GM21360 (cell line): Measurements from ENCODE around the gene SP8.

Source experiments
- ATAC-seq: cut with Tn5 transposase; IDR thresholded peaks from one replicate; pipeline ENCODE4 v1.9.1; 2021; ENCODE audit warnings: mild to moderate bottlenecking, moderate library complexity; ENCODE audit not compliant: unreplicated experiment

Gene SP8

DNA sequence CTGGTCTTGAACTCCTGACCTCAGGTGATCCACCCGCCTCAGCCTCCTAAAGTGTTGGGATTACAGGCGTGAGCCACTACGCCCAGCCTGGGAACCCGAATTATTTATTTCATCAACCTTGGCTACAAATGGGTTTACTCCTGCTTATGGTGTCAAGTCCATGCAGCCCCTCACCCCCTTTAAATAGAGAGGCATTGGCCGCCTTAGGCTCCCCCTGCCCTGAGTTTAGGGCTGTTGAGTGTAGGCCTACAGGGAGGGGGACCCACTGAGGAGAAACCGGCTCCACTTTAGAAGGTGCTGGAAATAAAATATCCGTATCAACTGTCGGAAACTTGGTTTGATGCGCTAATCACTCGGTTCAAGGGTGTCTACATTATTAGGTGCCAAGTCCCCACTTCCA is 8.7 kb upstream of the SP8 start:
- ATAC-seq = no peak

DNA sequence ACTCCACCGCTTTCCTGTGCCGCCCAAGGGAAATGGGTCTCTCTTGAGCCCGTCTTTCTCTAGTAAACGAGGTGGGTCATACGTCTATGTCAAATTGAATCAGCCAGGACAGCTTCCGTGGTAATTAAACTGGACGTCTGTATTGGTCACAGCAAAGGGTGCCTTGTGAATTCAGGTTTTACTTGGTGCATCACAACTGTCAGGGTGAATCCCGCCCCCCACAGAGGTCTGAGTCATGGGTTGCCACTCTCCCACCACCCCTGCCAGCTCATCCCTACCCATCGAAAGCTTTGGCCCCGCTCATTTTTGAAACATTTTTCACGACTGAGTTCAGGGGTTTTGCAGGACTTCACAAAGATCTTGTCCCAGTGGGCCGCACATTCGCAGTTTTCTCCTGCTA is 8.0 kb upstream of the SP8 start:
- no peak for ATAC-seq

- no peak for ATAC-seq
Measured at GRCh38 chr7:20793694-20794394, 7.2 kb upstream of the SP8 start.

DNA sequence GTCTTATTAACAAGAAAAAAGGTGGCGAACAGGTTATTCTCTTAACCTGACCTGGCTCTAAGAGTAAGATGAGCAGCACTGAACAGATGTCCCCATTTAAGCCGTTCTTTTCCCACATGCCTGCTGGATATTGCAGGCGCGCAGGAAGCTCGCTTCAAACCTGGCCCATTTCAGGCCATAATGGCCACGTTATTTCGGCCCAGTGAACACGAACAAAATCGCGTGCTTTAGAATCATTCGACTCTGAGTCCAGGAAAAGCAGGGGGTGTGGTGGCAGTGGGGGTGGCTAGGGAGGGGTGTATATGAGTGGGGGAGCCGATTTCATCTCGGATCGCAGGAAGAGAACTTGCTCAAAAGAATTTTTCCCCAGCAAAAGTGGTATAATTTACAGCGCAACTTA is 6.6 kb upstream of the SP8 start:
- no peak for ATAC-seq

DNA sequence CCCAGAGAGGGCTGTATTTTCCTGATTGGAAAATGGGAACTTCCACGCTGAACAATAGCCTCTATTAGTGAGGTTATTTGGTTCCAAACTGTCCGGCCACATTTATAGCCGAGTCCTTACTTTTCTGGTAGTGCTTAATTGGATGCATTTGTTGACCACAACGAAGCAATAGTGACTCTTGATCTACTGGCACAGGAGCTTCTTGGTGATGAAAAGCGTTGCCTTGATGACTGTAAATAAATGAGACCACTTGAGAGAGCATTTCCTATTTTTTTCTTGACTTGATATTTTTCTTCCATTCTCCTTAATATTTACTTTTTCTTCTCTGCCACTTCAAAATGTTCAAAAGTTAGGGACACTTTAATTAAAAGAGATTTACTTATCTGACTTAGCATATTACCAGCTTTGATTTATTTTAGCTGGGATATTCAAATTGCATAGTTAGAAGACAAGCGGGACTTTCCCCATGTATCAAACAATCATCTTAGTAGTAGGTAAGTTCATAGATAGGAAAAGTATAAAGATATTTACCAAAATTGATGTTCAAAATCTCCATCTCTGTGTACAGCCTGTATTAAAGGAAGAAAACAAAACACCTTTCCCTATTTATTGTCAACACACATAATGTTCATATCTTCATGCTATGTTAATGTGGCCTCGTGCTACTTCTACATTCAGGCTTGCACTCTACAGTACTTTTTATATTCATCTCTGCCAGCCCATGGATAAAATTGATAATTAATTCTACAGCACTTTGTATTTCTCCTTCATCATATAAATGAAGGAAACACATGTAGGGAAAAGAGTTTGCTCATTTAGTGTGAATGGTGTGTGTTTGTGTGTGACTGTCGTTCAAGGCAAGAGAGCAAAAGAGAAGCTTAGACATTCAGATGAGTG is 5.1 kb upstream of the SP8 start:
- ATAC-seq = no peak

DNA sequence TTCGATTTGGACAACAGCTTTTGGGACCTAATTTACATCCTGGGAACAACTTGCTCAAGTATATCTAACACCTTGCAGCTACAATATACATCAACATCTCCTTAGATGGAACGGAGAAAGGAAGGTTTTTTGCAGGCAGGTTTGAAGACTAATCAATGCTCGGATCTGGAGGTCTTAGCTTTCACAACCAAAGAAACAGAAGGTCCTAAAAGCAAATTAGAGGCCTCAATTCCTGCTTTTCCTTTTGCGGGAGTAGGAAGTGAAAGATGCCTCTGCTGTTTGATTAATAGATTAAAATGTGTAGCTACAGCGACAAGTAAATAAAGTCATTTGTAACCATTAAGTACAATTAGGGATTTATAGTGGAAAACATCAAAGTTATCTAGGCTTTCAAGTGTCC is 3.7 kb upstream of the SP8 start:
- ATAC-seq = no peak

- no peak for ATAC-seq
Measured at GRCh38 chr7:20788420-20788990, 1.8 kb upstream of the SP8 start.

DNA sequence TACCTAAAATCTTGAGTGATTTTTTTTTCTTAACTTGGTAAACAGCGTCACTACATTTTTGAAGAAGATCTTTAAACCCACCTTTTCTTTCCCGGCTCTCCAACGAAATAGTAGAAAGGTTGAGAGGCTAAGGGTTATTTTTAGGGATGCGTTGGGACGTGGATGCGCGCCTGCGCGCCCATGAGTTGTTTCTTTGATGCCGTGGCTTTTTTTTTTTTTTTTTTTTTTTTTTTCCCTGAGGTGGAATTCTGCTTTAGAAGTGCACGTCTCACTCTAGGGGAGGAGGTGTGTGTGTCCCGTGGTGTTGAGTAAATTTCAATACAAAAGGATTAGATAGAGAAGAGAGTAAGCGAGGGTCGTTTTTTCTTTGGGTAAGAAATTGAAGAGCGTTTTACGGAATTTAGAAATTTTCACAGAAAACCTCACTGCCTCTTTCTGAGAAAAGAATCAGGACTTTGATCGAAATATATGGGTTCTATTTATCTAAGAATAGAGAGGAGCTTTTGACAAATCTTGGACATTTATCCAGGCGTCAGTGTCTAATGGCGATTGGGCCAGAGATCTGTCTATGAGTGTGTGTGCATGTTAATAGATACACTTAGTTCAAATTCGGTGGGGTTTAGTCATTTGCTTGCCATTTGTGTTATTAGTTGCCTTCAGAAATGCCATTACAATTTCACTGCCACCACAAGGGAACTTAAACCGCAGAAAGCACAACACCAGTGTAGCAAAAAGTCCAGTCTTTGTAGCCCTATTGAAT is 1.2 kb upstream of the SP8 start:
- no peak for ATAC-seq

GRCh38 chr7:20786421-20786778 is 286 bp downstream of the SP8 start:
- ATAC-seq = no peak

GRCh38 chr7:20786049-20786412 is 655 bp downstream of the SP8 start:
- ATAC-seq = no peak

DNA sequence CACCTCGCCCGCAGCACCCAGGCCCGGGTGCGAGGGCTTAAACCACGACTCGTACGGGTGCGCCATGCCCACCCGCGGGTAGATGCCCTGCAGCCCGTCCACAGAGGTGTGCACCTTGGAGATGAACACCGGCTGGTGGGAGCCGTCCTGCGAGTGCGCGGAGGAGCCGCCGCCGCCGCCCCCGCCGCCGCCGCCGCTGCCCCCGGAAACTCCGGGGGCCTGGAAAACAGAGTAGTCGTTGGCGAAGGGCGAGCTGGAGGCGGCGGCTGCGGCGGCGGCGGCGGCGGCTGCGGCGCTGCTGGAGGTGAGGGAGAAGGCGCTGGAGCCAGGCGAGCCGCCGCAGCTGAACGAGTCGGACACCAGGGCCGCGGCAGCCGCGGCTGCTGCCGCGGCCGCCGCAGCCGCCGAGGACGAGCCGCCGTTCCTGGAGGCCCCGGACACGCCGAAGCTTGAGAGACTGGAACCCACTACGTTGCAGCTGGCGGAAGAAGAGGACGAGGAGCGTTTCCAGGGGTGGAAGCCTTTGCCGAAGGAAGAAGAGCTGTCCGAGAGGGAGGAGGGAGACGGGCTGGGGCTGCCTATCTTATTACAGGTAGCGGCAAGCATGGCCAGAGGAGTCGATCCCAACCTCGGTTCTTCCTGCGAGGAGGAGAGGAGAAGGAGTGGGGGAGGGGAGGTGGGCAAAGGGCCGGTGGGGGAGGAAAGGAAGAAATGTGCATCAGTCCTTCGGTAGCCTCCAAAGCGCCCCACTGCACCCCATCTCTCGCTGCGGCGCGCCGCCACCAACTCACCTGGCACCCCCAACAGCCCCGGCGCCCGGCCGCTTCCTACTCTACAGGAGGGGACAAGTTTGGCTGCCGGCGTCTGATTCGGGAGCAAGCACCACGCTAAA is 1.3 kb downstream of the SP8 start:
- no peak for ATAC-seq

DNA sequence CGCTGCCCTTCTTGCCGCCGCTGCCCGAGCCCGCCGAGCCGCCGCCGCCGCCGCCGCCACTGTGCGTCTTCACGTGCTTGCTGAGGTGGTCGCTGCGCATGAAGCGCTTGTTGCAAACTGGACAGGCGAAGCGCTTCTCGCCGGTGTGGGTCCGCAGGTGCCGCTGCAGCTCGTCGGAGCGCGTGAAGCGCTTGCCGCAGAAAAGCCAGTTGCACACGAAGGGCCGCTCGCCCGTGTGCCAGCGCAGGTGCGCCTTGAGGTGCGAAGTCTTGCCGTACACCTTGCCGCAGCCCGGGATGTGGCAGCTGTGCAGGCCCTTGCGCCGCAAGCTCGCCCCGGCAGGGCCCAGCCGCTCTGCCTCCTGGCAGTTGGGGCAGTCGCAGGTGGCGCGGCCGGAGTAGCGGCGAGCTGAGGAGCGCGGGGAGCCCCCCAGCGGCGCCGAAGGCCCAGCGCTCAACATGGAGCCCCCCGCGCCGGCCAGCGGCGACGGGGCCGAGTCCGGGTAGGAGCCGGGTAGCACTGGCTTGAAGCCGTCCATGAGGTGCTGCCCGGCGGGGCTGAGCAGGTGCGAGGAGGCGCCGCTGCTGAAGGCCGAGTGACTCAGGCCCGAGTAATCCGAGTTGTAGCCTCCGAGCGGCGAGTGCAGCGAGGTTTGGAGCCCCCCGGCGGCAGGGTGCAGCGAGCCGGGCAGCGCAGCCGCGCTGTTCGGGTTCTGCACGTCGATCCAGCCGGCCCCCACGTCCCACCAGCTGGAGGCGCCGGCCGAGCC is 2.1 kb downstream of the SP8 start:
- no peak for ATAC-seq

- ATAC-seq = peak; percentile 48
Measured at GRCh38 chr7:20783700-20784387, 2.8 kb downstream of the SP8 start.

DNA sequence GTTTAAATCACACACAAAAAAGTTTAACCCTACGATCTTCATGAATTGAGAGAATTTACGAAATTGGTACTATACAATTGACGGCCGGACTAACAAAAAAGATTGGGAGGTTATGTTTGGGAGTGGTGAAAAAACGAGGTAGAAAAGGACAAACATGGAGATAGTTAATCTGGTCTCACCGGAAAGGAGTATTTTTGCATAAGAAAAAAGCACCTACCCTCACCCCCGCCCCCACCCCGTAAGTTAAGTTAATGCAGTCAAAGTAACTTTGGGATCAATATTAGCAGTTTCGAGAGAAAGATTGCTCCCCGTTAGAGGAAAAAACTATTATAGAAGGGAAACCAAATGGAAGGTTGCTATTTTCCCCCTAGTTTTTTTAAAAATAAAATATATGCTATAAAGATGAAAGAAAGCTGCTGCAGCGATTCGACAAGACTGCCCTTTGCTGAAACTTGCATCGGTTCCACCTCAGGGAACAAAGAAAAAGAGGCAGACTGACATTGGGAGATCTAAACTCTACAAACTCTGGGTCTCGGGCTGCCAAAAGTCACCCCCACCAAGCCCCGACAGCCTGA is 3.5 kb downstream of the SP8 start:
- no peak for ATAC-seq

DNA sequence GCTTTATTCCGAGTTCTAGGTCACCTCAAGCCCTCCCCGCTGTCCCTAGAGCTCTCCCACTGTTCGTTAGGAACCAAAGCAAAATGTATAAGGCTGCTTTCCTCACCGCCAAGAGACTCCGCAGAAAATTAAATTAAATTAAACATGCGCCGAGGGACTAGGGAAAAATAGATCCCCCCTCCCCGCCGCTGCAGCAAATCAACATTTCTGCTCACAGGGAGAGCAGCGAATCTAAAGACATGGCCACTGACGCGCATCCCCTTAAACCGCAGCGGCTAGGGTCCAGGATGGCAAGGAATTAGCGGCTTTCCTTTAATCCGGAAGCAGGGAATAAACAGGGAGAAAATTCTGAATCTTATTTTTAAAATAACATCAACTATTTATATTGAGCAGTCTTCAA is 7.6 kb downstream of the SP8 start:
- no peak for ATAC-seq

DNA sequence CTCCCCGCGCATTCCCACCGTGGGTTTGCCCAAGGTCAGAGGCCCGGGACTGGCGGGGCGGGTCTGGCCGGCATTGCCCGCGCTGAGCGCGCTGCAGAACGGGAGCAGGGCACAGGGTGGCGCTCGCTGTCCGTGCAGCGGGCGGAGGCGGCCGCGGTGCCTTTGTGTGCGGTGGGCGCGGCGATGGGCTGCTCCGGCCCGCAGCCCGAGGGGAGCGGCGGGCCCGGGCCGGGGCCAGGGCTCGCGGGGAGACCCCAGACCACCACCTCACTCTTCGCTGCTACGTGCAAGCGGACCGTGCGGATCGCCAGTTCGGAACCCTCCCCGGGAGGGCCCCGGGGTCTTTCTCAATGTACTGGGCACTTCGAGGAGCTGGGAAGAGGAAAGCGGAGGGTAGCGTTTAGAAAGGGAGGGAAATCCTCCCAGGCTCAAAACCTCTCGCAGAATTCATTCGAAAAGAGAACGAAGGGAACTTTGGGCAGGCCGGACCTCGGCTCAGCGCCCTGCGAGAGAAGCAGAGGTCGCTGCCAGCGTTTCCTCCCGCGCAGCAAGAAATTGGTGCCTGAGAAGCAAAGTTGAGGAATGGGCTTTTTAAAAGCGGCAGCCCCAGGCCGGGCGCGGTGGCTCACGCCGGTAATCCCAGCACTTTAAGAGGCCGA is 8.5 kb downstream of the SP8 start:
- peak; percentile 87 for ATAC-seq

DNA sequence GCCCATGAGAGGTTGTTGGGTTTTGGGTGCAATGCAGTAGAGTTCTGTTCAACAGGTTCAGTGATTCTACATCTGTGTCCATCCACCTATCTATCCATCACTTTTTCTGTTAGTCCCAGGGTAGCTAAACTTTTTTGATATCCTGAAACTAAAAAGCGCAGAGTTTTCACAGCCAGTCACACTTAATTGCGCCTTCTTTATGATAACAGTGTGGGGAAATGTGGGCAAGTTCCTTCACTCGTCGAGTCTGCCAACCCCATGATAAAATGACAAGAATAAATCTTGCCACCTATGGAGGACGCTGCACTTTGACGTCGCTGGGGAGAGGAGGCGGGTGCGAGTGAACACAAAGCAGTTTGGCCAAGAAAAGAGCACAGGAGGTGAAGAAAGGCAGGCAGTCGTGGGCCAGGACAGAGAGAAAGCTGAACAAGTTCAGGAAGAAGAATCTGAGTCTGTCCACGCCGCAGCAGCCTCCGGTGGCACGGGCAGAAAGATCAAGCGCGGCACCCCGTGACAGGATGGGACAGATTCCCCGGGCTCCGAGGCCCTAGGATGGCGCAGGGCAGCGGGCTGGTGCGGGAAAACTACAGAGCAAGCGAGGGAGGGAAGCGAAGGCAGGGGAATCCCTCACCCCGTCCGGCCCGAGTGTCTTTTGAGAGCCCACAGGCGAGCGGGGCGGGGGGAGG is 9.2 kb downstream of the SP8 start:
- ATAC-seq = peak; percentile 9

DNA sequence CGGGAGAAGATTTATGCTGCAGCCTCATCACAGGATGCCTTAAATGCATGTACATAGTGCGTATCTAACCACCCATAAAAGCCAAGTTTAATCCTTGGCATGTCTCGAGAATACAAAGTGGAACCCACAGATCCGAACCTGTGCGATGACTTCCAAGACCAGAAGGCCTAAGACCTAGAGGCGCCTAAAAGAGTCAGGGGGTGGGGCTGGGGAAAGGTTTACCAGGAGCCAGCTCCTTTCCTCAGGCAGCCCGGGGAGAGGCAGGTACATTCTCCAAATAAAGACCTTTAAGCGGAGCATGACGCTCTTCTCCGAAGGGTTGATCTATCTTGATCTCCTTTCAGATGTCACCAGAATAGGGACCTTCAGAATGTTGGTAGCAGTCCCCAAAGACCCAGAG is 9.7 kb downstream of the SP8 start:
- ATAC-seq = no peak
